ENCODE measurements around the gene ACLY.

GRCh38 chr17:41905172-41905571 lies 13.6 kb downstream of the ACLY start:
- TF ChIP-seq CTCF (IDR thresholded peaks at IDR 0.05): no peak
- no peak for TF ChIP-seq POLR2A (IDR thresholded peaks at IDR 0.05)

Measured in heart left ventricle (tissue), 13 donors.